Stimulated activated CD8-positive, alpha-beta memory T cell treated with anti-CD3 and anti-CD28 coated beads, Interleukin-12 subunit alpha, Interleukin-12 subunit beta, amount 100 ng/mL, for 24 hours (primary cell): ENCODE measurements around the gene SCN2A.
"Not testable (repeated sequence)": the region's sequence is repeated elsewhere in the genome, so short reads cannot be mapped to it uniquely, and the experiment has no call there.

ENCODE experiments used
- DNase-seq: peaks from one replicate; pipeline ENCODE4 v3.0.0-alpha.2; 2020; ENCODE audit errors: extremely low read depth

The SCN2A gene

DNA sequence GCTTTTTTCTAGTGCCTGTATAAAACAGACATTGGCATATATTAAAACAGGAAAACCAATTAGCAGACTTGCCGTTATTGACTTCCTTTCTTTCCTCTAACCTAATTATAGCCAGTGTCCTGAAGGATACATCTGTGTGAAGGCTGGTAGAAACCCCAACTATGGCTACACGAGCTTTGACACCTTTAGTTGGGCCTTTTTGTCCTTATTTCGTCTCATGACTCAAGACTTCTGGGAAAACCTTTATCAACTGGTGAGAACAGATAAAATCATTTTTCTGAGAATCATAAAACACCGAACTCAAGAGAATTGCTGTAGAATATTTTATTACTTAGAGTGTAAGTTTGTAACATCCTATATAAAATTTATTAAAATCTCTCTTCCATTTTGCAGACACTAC is 74.3 kb downstream of the SCN2A start:
- DNase-seq: no peak

DNA sequence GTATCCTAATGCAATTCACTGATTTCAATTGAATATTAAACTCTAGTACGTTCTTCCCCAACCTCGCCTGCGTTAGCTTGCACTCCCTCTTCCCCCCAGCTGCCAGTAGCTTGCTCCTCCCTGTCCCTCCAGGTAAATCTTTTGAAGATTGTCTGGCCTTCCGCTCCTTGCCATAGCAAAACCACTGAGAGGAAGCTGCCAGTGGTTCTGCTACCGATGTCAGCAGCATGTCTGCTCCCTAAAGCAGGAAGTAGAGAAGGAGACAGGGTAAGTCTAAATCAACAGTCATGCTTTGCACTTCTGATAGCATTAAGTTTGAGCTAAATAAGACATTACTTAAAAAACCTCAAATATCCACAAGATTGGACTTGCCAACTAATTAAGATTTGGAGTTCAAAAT is 89.1 kb downstream of the SCN2A start:
- DNase-seq: no peak

DNA sequence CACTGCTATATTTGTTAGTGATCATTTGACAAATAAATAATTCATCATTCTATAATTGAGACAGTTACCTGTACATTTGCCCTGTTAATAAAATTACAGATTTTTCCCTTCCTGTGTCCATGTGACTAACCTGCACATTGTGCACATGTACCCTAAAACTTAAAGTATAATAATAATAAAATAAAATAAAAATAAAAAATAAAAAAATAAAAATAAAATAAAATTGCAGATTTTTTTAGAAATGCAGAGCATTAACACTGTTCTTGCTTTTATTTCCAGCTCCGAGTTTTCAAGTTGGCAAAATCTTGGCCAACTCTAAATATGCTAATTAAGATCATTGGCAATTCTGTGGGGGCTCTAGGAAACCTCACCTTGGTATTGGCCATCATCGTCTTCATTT is 105.1 kb downstream of the SCN2A start:
- not testable (repeated sequence) for DNase-seq

DNA sequence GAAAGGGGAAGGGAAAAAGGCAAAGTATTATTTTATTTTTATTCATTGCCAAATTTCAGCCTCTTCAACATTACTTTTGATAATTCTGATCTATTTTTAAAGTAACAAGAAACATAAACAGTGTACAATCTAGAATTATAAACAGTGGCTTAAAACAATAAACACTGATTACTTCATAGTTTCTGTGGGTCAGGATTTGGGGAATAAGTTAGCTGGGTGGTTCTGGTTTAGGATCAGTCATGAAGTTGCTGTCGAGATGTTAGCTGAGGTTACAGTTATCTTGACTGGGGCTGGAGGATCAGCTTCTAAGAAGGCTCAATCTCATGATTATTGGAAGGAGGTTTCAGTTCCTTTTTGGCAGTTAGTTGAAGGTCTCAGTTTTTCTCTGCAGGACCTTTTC is 109.2 kb downstream of the SCN2A start:
- DNase-seq: no peak

DNA sequence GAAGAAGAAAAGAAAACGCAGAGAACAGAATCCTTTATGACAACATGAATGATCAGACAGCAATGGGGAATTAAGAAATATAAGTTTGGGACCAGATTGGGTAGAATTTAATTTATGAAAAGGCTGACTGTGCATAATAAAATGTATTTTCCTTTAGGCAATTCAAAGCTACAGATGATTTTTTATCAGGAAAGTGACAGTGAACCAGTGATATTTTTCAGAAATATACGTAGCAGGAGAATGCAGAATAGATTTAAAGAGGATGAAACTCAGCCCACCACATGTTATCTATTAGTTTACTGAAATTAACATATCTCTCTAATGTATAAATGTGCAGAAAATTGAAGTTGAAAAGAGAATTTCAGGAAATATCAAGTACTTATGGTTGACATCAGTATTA is 110.0 kb downstream of the SCN2A start:
- no peak for DNase-seq

DNA sequence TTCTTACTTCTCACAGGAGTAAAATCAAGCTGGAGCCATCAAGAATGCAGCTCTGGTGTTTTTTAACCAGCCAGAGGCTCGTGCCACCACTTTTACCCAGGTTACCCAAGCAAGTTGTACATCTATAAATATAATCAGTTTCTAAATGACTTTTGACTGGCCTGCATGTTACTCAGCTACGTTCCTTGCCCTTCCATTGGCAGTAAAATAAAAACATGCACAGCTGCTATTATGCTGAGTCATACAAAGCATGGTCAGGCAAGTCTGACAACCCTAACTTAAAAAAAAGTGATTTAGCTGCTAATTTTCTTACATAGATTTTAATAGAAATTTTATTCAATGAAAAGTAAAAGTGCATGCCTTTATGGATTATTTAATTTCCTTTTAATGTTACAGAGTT is 118.5 kb downstream of the SCN2A start:
- no peak for DNase-seq

DNA sequence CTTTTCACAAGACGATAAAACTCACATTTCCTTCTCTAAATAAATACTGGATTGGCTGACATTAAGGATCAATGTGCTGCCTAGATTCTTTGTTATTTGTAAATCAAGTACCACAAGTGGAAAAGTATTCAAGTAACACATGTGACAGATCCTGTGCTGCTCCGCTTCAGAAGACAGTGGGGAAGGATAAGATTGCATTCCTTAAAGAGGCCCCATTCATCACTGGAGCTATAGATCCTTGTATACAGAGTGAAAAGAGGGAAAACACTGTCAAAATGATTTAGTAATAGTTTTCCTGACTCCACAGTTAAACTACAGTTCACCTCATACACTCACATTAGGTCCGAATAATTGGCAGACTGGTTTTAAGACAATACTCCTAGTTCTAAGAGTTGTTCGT is 122.3 kb downstream of the SCN2A start:
- no peak for DNase-seq

DNA sequence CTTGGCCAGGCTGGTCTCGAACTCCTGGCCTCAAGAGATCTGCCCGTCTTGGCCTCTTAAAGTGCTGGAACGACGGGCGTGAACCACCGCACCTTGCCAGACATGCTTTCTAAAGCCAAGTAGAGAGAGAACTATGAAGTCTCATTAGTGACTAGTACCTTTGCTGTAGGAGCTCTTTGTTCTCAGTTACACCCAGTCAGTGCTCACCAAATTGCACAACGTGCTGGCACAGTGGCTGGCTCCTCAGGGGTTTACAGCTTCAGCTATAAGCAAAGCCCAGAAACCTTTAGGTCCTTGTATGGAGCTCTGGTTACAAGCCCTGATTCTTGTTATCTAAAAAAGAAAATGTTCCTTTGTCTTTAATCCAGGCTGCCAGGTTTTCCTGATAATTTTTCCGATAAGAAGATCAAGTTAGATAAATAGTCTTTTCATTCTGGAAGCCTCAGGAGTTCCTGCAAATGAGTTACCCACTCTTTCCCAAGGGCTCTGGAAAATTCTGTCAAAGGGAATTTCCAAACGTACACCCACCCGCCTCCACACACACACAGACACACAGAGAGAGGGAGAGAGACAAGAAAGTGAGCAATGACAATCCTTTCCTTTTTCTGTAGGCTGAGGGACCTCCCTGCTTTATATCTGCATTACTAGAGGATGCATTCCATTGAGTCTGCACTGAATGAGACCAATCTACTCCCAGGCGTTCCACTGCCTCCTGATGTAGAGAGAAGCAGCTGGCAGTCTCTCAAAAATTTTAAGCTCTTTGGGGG is 130.1 kb downstream of the SCN2A start:
- DNase-seq: no peak

DNA sequence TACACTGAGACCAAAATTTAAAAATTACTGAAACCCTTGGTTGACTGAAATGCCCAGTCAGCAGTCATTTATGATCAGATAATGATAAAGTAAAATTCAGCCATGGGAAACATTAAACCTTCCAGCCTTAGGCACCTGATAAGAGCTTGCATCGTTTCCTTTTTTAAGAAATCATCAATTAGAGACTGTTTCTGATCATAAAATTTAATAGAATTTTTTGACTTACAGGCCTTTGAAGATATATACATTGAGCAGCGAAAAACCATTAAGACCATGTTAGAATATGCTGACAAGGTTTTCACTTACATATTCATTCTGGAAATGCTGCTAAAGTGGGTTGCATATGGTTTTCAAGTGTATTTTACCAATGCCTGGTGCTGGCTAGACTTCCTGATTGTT is 130.7 kb downstream of the SCN2A start:
- DNase-seq: no peak

DNA sequence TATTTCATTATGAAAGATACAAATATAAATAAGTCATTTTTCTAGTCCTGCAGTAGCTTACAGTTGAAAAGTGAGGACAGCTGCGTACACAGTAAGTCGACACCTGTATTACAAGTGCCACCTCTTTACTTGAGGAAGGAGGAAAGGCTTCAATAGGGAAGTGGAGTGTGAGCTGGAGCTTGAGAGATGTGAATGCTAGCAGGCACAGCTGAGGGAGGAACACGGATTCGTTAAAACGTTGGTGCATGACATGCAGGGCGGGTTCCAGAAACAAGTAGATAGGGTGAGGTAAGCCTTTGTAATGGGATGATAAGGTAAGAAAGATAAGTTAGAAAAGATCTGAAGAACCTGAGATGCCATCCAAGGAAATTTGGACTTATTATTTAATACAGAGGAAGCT is 132.1 kb downstream of the SCN2A start:
- no peak for DNase-seq

DNA sequence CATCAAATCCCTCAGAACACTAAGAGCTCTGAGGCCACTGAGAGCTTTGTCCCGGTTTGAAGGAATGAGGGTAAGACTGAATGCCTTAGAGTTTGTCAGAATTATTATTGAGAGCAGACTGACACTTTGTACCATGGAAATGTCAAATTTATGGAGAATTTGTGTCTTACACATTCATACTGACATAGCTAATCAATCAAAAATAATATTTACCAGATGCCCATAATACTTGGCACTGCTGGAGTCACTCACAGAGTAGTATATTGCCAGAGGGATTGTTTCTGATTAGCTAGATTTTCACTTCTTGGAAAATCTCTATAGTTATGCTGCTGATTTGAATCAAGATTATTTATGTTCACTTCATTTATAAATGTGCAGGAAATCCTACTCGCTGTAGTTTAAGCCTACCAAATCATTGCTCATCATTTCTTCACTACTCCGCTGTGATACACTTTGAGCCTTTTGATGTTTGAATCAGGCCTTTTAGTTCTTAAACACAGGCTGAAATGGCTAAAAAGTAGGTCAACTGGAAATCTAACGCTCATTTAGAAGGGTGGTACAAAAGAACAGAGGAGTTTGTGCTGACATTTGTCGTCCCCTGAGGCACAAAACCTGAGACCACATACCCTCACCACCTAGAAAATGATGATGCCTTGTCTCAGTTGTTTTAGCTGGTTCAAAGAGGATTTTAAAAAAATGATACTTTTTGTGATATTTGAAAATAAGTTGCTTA is 134.2 kb downstream of the SCN2A start:
- DNase-seq: no peak

DNA sequence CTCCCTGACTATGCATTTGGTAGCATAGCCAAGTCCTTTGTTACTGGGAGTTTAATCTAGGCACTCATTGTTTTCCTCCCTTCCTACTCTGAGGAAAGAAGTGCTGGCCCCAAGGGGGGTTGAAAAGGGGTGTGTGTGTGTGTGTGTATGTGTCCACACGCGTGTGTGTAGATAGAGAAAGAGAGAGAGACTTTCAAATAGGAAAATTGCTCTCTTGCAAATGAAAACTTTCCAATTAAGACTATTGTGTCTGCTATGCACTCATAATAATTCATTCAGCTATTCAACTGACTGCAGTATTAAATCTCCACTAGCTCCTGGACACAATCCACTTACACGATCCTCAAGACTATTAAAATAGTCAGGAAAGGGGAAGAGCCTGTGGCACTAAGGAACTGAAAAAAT is 137.4 kb downstream of the SCN2A start:
- DNase-seq: no peak

DNA sequence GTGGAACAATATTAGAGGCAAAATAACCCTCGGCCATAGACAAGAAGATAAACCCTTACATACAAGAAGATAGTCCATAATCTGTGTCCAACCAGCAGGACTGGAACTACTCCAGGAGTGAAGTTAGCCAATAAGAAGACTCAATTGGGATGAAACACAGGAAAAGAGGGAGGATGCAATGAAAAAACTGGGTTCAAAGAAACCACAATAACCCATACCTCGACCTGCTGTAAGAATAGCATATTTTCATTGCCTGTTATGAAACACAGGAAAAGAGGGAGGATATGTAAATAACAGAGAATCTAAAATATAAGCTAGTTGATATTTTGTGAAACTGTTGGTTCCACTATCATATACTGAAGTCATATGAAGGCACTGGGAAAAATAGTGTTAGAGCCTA is 143.1 kb downstream of the SCN2A start:
- DNase-seq: no peak

DNA sequence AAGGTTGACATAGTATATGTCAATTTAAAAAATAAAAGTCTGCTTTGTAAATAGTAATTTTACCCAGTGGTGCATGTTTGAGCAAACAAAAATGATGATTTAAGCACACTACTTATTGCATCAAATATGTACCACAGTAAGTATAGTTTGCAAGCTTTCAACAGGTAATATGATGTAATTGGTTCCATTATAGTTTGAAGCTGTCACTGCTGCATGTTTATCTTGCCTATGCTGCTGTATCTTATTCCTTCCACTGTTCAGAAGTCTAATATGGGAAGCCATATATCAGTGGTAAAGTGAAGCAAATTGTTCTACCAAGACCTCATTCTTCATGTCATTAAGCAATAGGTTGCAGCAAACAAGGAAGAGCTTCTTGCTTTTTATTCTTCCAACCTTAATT is 151.7 kb downstream of the SCN2A start:
- DNase-seq: no peak

DNA sequence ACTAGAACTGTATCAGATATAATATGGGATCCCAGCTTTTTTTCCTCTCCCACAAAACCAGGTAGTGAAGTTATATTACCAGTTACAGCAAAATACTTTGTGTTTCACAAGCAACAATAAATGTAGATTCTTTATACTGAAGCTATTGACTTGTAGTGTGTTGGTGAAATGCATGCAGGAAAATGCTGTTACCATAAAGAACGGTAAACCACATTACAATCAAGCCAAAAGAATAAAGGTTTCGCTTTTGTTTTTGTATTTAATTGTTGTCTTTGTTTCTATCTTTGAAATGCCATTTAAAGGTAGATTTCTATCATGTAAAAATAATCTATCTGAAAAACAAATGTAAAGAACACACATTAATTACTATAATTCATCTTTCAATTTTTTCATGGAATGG is 152.6 kb downstream of the SCN2A start:
- no peak for DNase-seq

DNA sequence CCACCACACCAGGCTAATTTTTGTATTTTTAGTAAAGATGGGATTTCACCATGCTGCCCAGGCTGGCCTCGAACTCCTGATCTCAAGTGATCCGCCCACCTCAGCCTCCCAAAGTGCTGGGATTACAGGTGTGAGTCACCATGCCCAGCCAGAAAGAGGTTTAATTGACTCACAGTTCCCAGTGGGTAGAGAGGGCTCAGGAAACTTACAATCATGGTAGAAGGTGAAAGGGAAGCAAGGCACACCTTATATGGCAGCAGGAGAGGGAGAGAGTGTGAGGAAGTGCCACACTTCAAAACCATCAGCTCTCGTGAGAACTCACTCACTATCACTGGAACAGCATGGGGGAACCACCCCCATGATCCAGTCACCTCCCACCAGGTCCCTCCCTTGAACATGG is 159.4 kb downstream of the SCN2A start:
- not testable (repeated sequence) for DNase-seq

DNA sequence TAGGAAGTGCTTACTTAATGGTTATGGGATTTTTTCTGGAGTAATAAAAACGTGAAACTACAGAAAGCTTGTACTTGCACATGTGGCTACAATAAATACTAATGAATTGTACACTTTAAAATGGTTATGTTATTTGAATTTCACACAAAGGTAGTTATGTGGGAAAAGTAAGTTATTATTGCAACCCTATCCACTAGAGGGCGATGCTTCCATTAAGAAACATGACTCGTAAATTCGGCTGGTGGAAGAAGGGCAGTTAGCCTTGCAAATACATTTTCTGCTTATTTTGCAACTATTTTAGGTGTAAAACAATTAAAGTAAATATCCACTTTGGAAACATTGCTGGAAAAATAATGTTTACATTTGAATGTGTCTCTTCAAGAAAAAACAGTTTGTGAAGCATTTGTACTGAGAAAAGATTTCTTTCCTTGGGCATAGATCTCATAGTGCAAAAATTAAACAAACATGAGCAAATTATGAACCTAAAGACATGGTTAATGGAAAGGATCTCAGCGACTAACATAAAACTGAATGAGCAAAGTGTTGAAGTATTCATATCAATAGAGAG is 162.2 kb downstream of the SCN2A start:
- DNase-seq: no peak

DNA sequence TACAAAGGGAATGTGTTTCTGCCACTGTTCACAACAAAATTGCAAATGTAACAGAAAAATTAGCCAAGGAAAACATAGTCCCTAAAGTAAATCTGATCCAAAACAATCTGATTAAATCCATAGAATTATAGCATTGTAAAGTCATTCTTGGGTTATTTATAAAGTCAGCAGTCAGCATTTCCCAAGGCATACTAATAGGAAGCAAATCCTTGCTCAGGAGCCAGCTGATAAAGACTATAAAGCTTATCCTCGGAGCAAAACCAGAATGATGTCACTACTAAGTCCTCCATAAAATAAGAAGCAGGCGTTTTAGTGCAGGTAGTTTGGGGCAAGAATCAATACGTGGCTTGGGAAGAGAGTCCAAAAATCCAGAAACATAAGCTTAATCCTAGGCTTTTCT is 162.9 kb downstream of the SCN2A start:
- DNase-seq: no peak

DNA sequence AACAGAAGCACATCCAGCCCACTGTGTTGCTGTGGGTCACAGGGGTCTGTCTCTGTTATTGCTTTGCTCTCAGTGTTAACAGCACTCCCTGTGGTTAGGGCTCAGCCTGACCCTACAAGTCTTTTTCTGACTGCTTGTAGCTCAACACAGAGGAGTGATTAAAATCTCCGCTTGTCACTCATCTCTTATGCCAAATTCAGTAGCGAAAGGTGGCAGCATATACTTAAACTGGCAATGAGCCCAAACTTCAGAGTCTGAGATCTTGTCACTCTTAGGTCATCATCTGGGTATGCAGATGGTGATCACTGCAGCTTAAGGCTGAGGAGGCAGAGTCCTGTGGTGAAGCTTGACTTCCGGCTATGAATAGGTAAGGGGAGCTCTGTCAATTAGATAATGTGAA is 167.0 kb downstream of the SCN2A start:
- no peak for DNase-seq

DNA sequence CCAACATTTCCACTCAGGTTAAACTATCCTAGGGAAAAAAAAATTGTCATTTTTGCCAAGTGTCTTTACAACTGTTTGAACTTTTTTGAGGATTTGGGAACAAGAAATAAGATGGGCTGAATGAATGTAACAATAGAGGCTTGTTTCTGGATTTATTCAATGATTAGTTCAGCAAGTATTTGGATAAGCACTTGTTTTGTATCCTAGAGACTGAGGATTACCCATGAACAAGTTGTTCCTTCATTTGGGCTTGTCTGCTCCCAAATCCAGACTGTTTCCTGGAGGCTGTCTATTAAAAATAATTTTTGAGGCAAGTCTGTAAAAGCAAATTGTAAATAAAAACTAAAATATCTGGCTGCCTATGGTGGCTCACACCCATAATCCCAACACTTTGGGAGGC is 168.3 kb downstream of the SCN2A start:
- DNase-seq: no peak

DNA sequence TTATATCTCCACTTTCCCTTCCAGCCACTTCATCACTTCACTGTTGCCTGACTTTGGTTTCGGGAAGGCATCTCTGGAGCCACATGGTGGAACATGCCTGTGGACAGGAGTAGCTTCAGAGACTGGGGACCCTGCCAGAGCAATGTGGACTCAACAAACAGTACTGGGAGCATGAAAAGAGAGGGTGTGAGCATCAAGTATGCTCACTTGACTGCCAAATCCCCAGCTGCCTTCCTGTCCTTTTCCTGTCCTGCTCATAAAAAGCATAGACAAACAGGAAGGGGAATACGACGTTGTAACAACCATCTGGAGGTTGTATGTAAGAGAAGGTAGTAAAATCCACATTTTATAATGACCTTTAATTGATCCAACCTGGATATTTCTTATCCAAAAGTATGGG is 169.0 kb downstream of the SCN2A start:
- DNase-seq: no peak

DNA sequence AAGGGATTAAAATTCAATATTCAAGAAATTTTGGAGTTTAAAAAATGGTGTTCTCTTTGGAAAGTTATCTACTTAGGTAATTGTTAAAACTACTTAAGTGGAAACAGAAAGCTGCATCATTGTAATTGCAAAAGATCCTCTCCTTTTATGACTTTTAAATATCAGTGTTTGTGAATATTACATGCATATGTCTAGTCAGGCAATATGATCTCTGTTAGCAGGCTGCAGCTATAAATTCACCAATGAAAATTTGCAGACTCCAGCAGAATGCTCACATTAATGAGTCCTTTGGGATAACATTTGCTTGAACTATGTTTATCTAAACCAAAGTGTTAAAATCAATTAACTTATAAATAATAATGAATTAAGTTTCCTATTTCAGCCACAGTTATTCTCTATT is 171.1 kb downstream of the SCN2A start:
- no peak for DNase-seq

DNA sequence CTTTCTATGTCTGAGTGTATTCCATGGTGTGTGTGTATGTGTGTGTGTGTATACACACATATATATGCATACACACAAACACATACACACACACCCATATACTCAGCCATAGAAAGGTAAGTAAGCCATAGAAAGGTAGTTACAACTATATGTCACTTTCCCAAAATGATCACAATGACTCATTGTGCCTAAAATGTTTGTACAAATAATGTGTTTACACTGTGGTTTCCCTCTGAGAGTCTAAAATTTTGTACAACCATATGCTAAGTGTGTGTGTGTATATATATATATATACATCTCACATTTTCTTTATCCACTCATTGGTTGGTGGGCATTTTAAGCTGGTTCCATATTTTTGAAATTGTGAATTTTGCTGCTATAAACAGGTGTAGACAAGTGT is 175.0 kb downstream of the SCN2A start:
- no peak for DNase-seq
